ENCODE measurements around the gene NKIRAS1.

DNA sequence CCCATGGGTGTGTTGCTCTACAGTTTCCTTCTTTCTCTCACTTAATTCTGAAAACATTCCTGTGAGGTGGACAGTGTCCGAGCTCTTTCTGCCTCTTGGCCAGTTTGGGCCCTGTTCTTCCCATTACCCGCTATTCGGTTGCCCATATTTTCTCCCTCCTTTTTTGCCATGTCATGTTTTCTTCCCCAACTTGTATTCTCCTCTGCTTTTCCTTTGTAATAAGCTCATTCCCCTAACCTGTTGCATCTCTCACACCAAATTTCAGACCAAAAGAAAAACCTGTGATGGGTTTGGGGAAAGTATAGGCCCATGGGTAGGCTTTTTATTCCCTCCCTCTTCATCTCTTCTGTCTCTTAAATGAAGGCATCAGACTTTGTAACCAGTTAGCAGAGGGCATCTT lies 30.5 kb downstream of the NKIRAS1 start:
- TF ChIP-seq POLR2A (IDR thresholded peaks at IDR 0.05): no peak
- TF ChIP-seq, protein P1, sequence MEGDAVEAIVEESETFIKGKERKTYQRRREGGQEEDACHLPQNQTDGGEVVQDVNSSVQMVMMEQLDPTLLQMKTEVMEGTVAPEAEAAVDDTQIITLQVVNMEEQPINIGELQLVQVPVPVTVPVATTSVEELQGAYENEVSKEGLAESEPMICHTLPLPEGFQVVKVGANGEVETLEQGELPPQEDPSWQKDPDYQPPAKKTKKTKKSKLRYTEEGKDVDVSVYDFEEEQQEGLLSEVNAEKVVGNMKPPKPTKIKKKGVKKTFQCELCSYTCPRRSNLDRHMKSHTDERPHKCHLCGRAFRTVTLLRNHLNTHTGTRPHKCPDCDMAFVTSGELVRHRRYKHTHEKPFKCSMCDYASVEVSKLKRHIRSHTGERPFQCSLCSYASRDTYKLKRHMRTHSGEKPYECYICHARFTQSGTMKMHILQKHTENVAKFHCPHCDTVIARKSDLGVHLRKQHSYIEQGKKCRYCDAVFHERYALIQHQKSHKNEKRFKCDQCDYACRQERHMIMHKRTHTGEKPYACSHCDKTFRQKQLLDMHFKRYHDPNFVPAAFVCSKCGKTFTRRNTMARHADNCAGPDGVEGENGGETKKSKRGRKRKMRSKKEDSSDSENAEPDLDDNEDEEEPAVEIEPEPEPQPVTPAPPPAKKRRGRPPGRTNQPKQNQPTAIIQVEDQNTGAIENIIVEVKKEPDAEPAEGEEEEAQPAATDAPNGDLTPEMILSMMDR (IDR thresholded peaks at IDR 0.05): no peak
